ENCODE results near the gene STPG1. TPM values are rescaled to one million over a fixed set of nuclear protein-coding genes. Genes with fewer than 3 reads are reported as not detected.

STPG1 gene
- polyA plus RNA-seq, 2 of the 4 experiments (the other 2 are of a cell fraction), result 4.4 to 9.7 TPM

GRCh38 chr1:24415910-24416665, 2.5 kb upstream of the STPG1 start:
- Histone ChIP-seq H3K9me3 (no peaks in the 10 kb centered on the region), H3K4me2 (peak overlapping the region; percentile 96), H3K27ac (peak overlapping the region; percentile 44 to 73; a peak in 5 of 6 replicates), H3K4me1 (peaks cover 46% of the 10 kb centered on the region), H3K4me3 (peak overlapping the region; percentile 67)
- FAIRE-seq (no peak), DNase-seq (ENCODE audit: low read depth in 1 of 2, low spot score in 1 of 2) (peak in 1 of 2 experiments; percentile 12), ATAC-seq (peak; percentile 6 to 9; a peak in 4 of 6 replicates)
- no peak for TF ChIP-seq HOXB13 (CRISPR knock-in tag; IDR thresholded peaks at IDR 0.05; ENCODE audit: low read depth)
- no peak for TF ChIP-seq KDM5A (IDR thresholded peaks at IDR 0.05)
- TF ChIP-seq USF2 (IDR thresholded peaks at IDR 0.05), result no peak
- TF ChIP-seq PHF8 (IDR thresholded peaks at IDR 0.05; ENCODE audit: borderline replicate concordance, low read depth), result no peak
- TF ChIP-seq ZFP36 (IDR thresholded peaks at IDR 0.05; ENCODE audit: borderline replicate concordance, partially characterized antibody), result no peak
- no peak for TF ChIP-seq ATOH8 (CRISPR knock-in tag; IDR thresholded peaks at IDR 0.05; ENCODE audit: low read depth)
- no peak for TF ChIP-seq ELK1 (IDR thresholded peaks at IDR 0.05; ENCODE audit: low read depth, low read length)
- TF ChIP-seq POLR2AphosphoS2 (conservative IDR thresholded peaks at IDR 0.05; ENCODE audit: low read length), result no peak
- no peak for TF ChIP-seq CHD2 (IDR thresholded peaks at IDR 0.05; ENCODE audit: low read length, partially characterized antibody)
- no peak for TF ChIP-seq ESRRA (IDR thresholded peaks at IDR 0.05; ENCODE audit: borderline replicate concordance, low read length)
- no peak for TF ChIP-seq HOXB5 (CRISPR knock-in tag; IDR thresholded peaks at IDR 0.05)
- TF ChIP-seq HOXA7 (CRISPR knock-in tag; IDR thresholded peaks at IDR 0.05), result no peak
- no peak for TF ChIP-seq EHF (CRISPR knock-in tag; IDR thresholded peaks at IDR 0.05)
- TF ChIP-seq JUN (IDR thresholded peaks at IDR 0.05), result no peak
- TF ChIP-seq TFCP2L1 (CRISPR knock-in tag; IDR thresholded peaks at IDR 0.05), result no peak
- WGBS (ENCODE audit: missing lambda C conversion rate), result 30% methylated on average over 29 of the region's 35 CpGs
- CTCF ChIA-PET, result interaction anchor here (0.6 to 9.5 kb wide), 30 partner anchors 9 to 1387 kb away, joined by 3 to 86 read pairs (median 4); no protein-coding TSS in a partner anchor
- POLR2A ChIA-PET, result interaction anchor here (0.5 to 2.7 kb wide), 2 partner anchors 86 to 577 kb away, joined by 3 to 14 read pairs; partner anchors contain the start of gene RCAN3

- no peaks in the 10 kb centered on the region for H3K9me3 ChIP-seq
- WGBS (ENCODE audit: missing lambda C conversion rate), result 2% methylated on average over 15 of the region's 28 CpGs
- CTCF ChIA-PET, result interaction anchor here (0.6 to 9.5 kb wide), 31 partner anchors 10 to 1388 kb away, joined by 3 to 86 read pairs (median 3); no protein-coding TSS in a partner anchor
- ATAC-seq (peak; percentile 91 to 94), DNase-seq (ENCODE audit: low read depth in 1 of 2, low spot score in 1 of 2) (peak; percentile 85 to 99), FAIRE-seq (no peak)
- H3K27ac ChIP-seq, result peak within 1 kb of the TSS; percentile 64 to 95
- POLR2A ChIA-PET, result interaction anchor here (0.5 to 2.7 kb wide), 3 partner anchors 87 to 576 kb away, joined by 3 to 14 read pairs (median 4); partner anchors contain the start of gene RCAN3
- TF ChIP-seq CTCF (IDR thresholded peaks at IDR 0.05), result peak; percentile 65
- TF ChIP-seq ATOH8 (CRISPR knock-in tag; IDR thresholded peaks at IDR 0.05; ENCODE audit: low read depth), result 0 out of 2 replicates have a peak, but pooled peaks have one; percentile 2
- TF ChIP-seq ESRRA (IDR thresholded peaks at IDR 0.05; ENCODE audit: borderline replicate concordance, low read length), result peak; percentile 13; the same call in 1 of the 2 replicates
- peak; percentile 50; the same call in 2 of the 3 replicates for TF ChIP-seq SMC3 (IDR thresholded peaks at IDR 0.05)
- TF ChIP-seq CHD2 (IDR thresholded peaks at IDR 0.05; ENCODE audit: low read length, partially characterized antibody), result peak; percentile 70
- no peak for TF ChIP-seq BCL3 (IDR thresholded peaks at IDR 0.05)
- TF ChIP-seq PBX3 (IDR thresholded peaks at IDR 0.05), result peak; percentile 99
- peak; percentile 48 to 61 for TF ChIP-seq RAD21 (conservative IDR thresholded peaks at IDR 0.05 in 1 of 2, IDR thresholded peaks at IDR 0.05 in 1 of 2)
- no peak for TF ChIP-seq BHLHE40 (IDR thresholded peaks at IDR 0.05; ENCODE audit: low read depth, low read length)
- peak within 1 kb of the TSS; percentile 67 for H3K4me3 ChIP-seq
- peaks cover 51% of the 10 kb centered on the region for H3K4me1 ChIP-seq
- H3K4me2 ChIP-seq, result peak within 1 kb of the TSS; percentile 96
Measured at GRCh38 chr1:24415334-24415909, 1.8 kb upstream of the STPG1 start, which contains the start of gene NIPAL3. TSS of gene NIPAL3 (plus strand) at chr1:24415802. CDS start at chr1:24419548, 3,746 bp downstream.

Measured in A549 (cell line).